Lower lobe of right lung (tissue), 2 donors: ENCODE results near the gene SLC25A25. TPM values are rescaled to one million over a fixed set of nuclear protein-coding genes. Genes with fewer than 3 reads are reported as not detected.
A peak's percentile ranks its signal among the peaks of the same experiment; 100 is the strongest.

Experiments used
- ATAC-seq, 2 donors: fragments of 200-7000 bp; cut with Tn5 transposase; one replicate each; pipeline ENCODE4 v1.9.1; 2020 to 2022; ENCODE audit warnings: mild to moderate bottlenecking in 2 of 2, moderate library complexity in 2 of 2
- DNase-seq: peaks from one replicate; pipeline ENCODE4 v3.0.0-alpha.2; 2020
- H3K27ac ChIP-seq: fragments of 200-600 bp; one replicate; pipeline ENCODE4 v1.8.0; 2022
- H3K27me3 ChIP-seq: fragments of 200-600 bp; one replicate; pipeline ENCODE4 v1.8.0; 2022; ENCODE audit warnings: low read depth
- H3K36me3 ChIP-seq: fragments of 200-600 bp; one replicate; pipeline ENCODE4 v1.8.0; 2022; ENCODE audit warnings: mild to moderate bottlenecking
- H3K4me1 ChIP-seq: fragments of 200-600 bp; one replicate; pipeline ENCODE4 v1.8.0; 2022
- H3K4me3 ChIP-seq: fragments of 200-600 bp; one replicate; pipeline ENCODE4 v1.8.0; 2022; ENCODE audit warnings: mild to moderate bottlenecking
- H3K9me3 ChIP-seq: fragments of 200-600 bp; one replicate; pipeline ENCODE4 v1.8.0; 2022
- intact Hi-C: fragments of 100-400 bp; cut with DNase I; formaldehyde crosslinking; loops from one replicate; pipeline ENCODE4 v1.11.0; 2022
- total RNA-seq: library from RNA; stranded (reverse); fragmentation: NEBNext Ultra II Directional; extraction: Animal tissue kit (Norgen Biotek cat#: 25700); gene quantifications from one replicate; pipeline ENCODE4 v1.2.1, GENCODE V29; 2021
- TF ChIP-seq, protein P1 (sequence below): fragments of 200-600 bp; IDR thresholded peaks from one replicate; pipeline ENCODE4 v1.8.0; 2022; ENCODE audit warnings: antibody characterized with exemption, mild to moderate bottlenecking
- donor health status: DM: no; HTN: yes; CAD: no; lungs with severe emphysema.

Gene SLC25A25
- total RNA-seq, 1 donor from 2014 or later, result 27.3 TPM

GRCh38 chr9:128136816-128137793 lies 69.1 kb downstream of the SLC25A25 start:
- H3K27me3 ChIP-seq, result no peaks in the 10 kb centered on the region
- no peaks in the 10 kb centered on the region for H3K4me1 ChIP-seq
- no peak overlapping the region for H3K27ac ChIP-seq
- H3K36me3 ChIP-seq, result no peaks in the 10 kb centered on the region
- DNase-seq, result peak; percentile 18
- ATAC-seq, result peak in 1 of 2 donors; percentile 29
- H3K4me3 ChIP-seq, result no peak overlapping the region
- TF ChIP-seq, protein P1, sequence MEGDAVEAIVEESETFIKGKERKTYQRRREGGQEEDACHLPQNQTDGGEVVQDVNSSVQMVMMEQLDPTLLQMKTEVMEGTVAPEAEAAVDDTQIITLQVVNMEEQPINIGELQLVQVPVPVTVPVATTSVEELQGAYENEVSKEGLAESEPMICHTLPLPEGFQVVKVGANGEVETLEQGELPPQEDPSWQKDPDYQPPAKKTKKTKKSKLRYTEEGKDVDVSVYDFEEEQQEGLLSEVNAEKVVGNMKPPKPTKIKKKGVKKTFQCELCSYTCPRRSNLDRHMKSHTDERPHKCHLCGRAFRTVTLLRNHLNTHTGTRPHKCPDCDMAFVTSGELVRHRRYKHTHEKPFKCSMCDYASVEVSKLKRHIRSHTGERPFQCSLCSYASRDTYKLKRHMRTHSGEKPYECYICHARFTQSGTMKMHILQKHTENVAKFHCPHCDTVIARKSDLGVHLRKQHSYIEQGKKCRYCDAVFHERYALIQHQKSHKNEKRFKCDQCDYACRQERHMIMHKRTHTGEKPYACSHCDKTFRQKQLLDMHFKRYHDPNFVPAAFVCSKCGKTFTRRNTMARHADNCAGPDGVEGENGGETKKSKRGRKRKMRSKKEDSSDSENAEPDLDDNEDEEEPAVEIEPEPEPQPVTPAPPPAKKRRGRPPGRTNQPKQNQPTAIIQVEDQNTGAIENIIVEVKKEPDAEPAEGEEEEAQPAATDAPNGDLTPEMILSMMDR, result no peak
- H3K9me3 ChIP-seq, result no peaks in the 10 kb centered on the region
- intact Hi-C loops, result no loop called here

GRCh38 chr9:128138001-128138400 lies 70.0 kb downstream of the SLC25A25 start:
- no peaks in the 10 kb centered on the region for H3K36me3 ChIP-seq
- TF ChIP-seq, protein P1, result no peak
- no peaks in the 10 kb centered on the region for H3K4me1 ChIP-seq
- peak; percentile 15 for DNase-seq
- no peaks in the 10 kb centered on the region for H3K27me3 ChIP-seq
- H3K9me3 ChIP-seq, result no peaks in the 10 kb centered on the region
- H3K4me3 ChIP-seq, result no peak overlapping the region
- no peak for ATAC-seq
- intact Hi-C loops, result no loop called here
- no peak overlapping the region for H3K27ac ChIP-seq

DNA sequence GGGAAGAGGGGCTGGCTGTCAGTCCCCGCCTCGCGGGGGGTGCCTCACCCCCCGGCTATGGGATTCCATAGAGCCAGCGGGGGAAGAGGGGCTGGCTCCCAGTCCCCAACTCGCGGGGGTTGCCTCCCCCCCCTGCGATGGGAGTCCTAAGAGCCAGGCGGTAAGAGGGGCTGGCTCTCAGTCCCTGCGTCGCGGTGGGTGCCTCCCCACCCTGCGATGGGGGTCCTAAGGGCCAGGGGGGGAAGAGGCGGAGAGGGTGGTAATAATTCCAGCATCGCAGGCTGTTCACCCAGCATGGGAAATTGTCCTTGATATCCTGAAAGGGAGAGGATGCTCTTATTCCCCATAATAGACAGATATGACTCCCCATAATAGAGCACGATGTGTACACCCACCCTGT lies 71.6 kb downstream of the SLC25A25 start:
- DNase-seq, result peak; percentile 13
- TF ChIP-seq, protein P1, result no peak
- no peak for ATAC-seq

DNA sequence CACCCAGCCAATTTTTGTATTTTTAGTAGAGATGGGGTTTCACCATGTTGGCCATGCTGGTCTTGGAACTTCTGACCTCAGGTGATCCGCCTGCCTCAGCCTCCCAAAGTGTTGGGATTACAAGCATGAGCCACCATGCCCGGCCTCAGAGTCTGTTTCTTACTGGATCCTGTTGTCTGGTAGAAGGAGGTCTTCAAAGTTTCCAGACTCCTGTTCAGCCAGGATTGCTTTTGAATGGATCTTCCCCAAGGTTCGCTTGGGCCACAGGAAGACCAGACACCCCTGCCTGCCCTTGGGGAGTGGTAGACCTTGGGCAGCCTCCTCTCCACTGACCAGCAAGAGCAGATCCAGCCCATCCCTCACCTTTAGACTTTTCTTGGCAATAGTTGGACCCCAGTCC lies 73.6 kb downstream of the SLC25A25 start:
- H3K27ac ChIP-seq, result no peak overlapping the region
- H3K27me3 ChIP-seq, result no peaks in the 10 kb centered on the region
- TF ChIP-seq, protein P1, result no peak
- H3K4me1 ChIP-seq, result no peaks in the 10 kb centered on the region
- ATAC-seq, result no peak
- no peaks in the 10 kb centered on the region for H3K36me3 ChIP-seq
- no peak overlapping the region for H3K4me3 ChIP-seq
- intact Hi-C loops, result no loop called here
- peak; percentile 8 for DNase-seq
- H3K9me3 ChIP-seq, result no peaks in the 10 kb centered on the region

More for the DNA sequence above, 71.6 kb downstream of the SLC25A25 start:
- no peaks in the 10 kb centered on the region for H3K4me1 ChIP-seq
- no peaks in the 10 kb centered on the region for H3K36me3 ChIP-seq
- H3K27ac ChIP-seq, result no peak overlapping the region
- no peaks in the 10 kb centered on the region for H3K9me3 ChIP-seq
- intact Hi-C loops, result no loop called here
- H3K4me3 ChIP-seq, result no peak overlapping the region
- no peaks in the 10 kb centered on the region for H3K27me3 ChIP-seq

DNA sequence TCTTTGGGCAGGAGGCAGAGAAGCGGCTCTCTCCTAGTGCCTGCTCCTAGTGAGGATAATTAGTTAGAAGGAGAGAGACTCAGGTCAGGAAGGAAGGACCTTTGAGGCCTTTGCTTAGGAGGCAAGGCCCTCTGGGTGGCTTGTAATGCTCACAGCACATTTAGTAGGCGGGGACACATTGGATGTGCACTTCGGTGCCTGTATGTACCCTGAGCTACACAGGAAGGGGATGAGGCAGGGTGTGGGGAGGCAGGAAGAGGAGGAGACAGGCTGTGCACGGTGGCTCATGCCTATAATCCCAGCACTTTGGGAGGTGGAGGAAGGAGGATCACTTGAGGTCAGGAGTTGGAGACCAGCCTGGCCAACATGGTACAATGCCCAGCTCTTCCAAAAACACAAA lies 74.0 kb downstream of the SLC25A25 start:
- no peaks in the 10 kb centered on the region for H3K36me3 ChIP-seq
- DNase-seq (peak; percentile 4), ATAC-seq (no peak)
- no peak overlapping the region for H3K27ac ChIP-seq
- no peaks in the 10 kb centered on the region for H3K4me1 ChIP-seq
- H3K4me3 ChIP-seq, result no peak overlapping the region
- TF ChIP-seq, protein P1, result no peak
- intact Hi-C loops, result no loop called here
- H3K9me3 ChIP-seq, result no peaks in the 10 kb centered on the region
- no peaks in the 10 kb centered on the region for H3K27me3 ChIP-seq
